CD14-positive monocyte (primary cell): Measurements from ENCODE around the gene CCDC182. TPM values are rescaled to one million over a fixed set of nuclear protein-coding genes. Genes with fewer than 3 reads are reported as not detected.

Experiments used
- DNase-seq, 3 donors: peaks; one replicate each; pipeline ENCODE4 v3.0.0-alpha.2; 2011 to 2022
- H2AFZ ChIP-seq: 2 replicates; pipeline ENCODE4 v1.6.0; 2012; ENCODE audit warnings: mild to moderate bottlenecking, low read depth, low read length, inconsistent platforms; ENCODE audit not compliant: insufficient read depth, poor library complexity, severe bottlenecking
- H3K27ac ChIP-seq, 2 donors: 1 replicate in 1 of 2; 2 replicates in 1 of 2; pipeline ENCODE4 v1.5.1; 2012 to 2013; ENCODE audit warnings: low read length in 2 of 2, control low read depth in 1 of 2, inconsistent platforms in 1 of 2, low read depth in 1 of 2, mild to moderate bottlenecking in 1 of 2
- H3K27me3 ChIP-seq, 2 donors: one replicate each; pipeline versions ENCODE4 v1.6.0 to v1.6.1; 2011 to 2013; ENCODE audit warnings: low read length in 2 of 2; ENCODE audit not compliant: control insufficient read depth in 2 of 2, insufficient read depth in 2 of 2
- H3K36me3 ChIP-seq, 2 donors: replicated peaks in 1 of 2; 1 replicate in 1 of 2; 2 replicates in 1 of 2; pipeline versions ENCODE4 v1.5.1 to v1.6.1; 2012 to 2013; ENCODE audit warnings: low read length in 2 of 2, control low read depth in 1 of 2, inconsistent platforms in 1 of 2, mild to moderate bottlenecking in 1 of 2; ENCODE audit not compliant: insufficient read depth in 2 of 2, control insufficient read depth in 1 of 2
- H3K4me1 ChIP-seq, 2 donors: 1 replicate in 1 of 2; 2 replicates in 1 of 2; pipeline versions ENCODE4 v1.5.1 to v1.6.1; 2012 to 2013; ENCODE audit warnings: low read length in 2 of 2, control low read depth in 1 of 2, inconsistent platforms in 1 of 2, mild to moderate bottlenecking in 1 of 2, moderate library complexity in 1 of 2; ENCODE audit not compliant: insufficient read depth in 2 of 2, control insufficient read depth in 1 of 2
- H3K4me2 ChIP-seq: replicated peaks from 2 replicates; pipeline ENCODE3; 2012; ENCODE audit warnings: low read length, moderate library complexity, mild to moderate bottlenecking; ENCODE audit not compliant: poor library complexity, severe bottlenecking; ENCODE audit errors: extremely low read depth
- H3K4me3 ChIP-seq, 3 experiments: fragments of 200-600 bp in 1 of 3; sonication (generic) in 1 of 3; replicated peaks in 1 of 3; 1 replicate in 2 of 3; 2 replicates in 1 of 3; pipeline ENCODE4 v1.5.1; 2011 to 2013; ENCODE audit warnings: low read length in 3 of 3, mild to moderate bottlenecking in 3 of 3, control low read depth in 2 of 3, low read depth in 2 of 3, inconsistent platforms in 1 of 3, moderate library complexity in 1 of 3
- H3K79me2 ChIP-seq: 2 replicates; pipeline ENCODE4 v1.6.0; 2012; ENCODE audit warnings: mild to moderate bottlenecking, control low read depth, inconsistent platforms, low read length, moderate library complexity; ENCODE audit not compliant: insufficient read depth
- H3K9ac ChIP-seq: 2 replicates; pipeline ENCODE4 v1.6.0; 2017; ENCODE audit warnings: low read length, mild to moderate bottlenecking; ENCODE audit not compliant: insufficient read depth, poor library complexity, severe bottlenecking
- H3K9me3 ChIP-seq, 2 donors: replicated peaks in 1 of 2; 1 replicate in 1 of 2; 2 replicates in 1 of 2; pipeline versions ENCODE4 v1.5.1 to v1.6.1; 2012 to 2013; ENCODE audit warnings: low read length in 2 of 2, control low read depth in 1 of 2; ENCODE audit not compliant: control insufficient read depth in 1 of 2, insufficient read depth in 1 of 2
- H4K20me1 ChIP-seq: 2 replicates; pipeline ENCODE4 v1.6.0; 2012; ENCODE audit warnings: mild to moderate bottlenecking, low read length, control low read depth, moderate library complexity; ENCODE audit not compliant: insufficient read depth
- H3K27ac Mint-ChIP-seq, 7 donors: one replicate each; pipeline ENCODE4 v1.8.0; 2020; ENCODE audit warnings: mild to moderate bottlenecking in 7 of 7, mixed read lengths in 7 of 7, moderate library complexity in 6 of 7, inconsistent platforms in 2 of 7
- H3K27me3 Mint-ChIP-seq, 3 donors: one replicate each; pipeline ENCODE4 v1.8.0; 2021 to 2022; ENCODE audit warnings: low read depth in 3 of 3, mild to moderate bottlenecking in 3 of 3, mixed read lengths in 3 of 3, moderate library complexity in 3 of 3, inconsistent platforms in 1 of 3
- H3K36me3 Mint-ChIP-seq, 2 donors: one replicate each; pipeline ENCODE4 v1.8.0; 2020; ENCODE audit warnings: mixed read lengths in 2 of 2, inconsistent platforms in 1 of 2, mild to moderate bottlenecking in 1 of 2
- H3K4me1 Mint-ChIP-seq: one replicate; pipeline ENCODE4 v1.8.0; 2020; ENCODE audit warnings: mild to moderate bottlenecking, mixed read lengths
- H3K4me3 Mint-ChIP-seq, 2 donors: one replicate each; pipeline ENCODE4 v1.8.0; 2020; ENCODE audit warnings: mild to moderate bottlenecking in 2 of 2, mixed read lengths in 2 of 2, moderate library complexity in 1 of 2
- H3K9me3 Mint-ChIP-seq, 7 donors: one replicate each; pipeline ENCODE4 v1.8.0; 2020 to 2022; ENCODE audit warnings: mixed read lengths in 7 of 7, mild to moderate bottlenecking in 6 of 7, moderate library complexity in 6 of 7, inconsistent platforms in 2 of 7
- CTCF ChIP-seq: fragments of 200-600 bp; IDR thresholded peaks from one replicate; pipeline ENCODE4 v1.8.0; 2022; ENCODE audit warnings: antibody characterized with exemption, mild to moderate bottlenecking
- WGBS: methylation state at CpG from one replicate; pipeline ENCODE4 v1.1.5; 2013; ENCODE audit warnings: missing lambda C conversion rate; ENCODE audit not compliant: insufficient coverage; 5-methylcytosine and 5-hydroxymethylcytosine counted together
- intact Hi-C, 2 donors: fragments of 100-400 bp; cut with micrococcal nuclease; formaldehyde crosslinking; loops; one replicate each; pipeline versions ENCODE4 v1.15.0 to v1.15.1; 2023
- polyA plus RNA-seq, 3 donors: library from polyadenylated mRNA; depleted of rRNA in 1 of 3; unstranded in 2 of 3; stranded (reverse) in 1 of 3; fragments of 300-500 nt in 2 of 3; fragments of >200 nt in 1 of 3; fragmentation: Illumina TruSeq in 2 of 3; gene quantifications; 1 replicate in 2 of 3; 2 replicates in 1 of 3; pipeline ENCODE4 v1.2.3, GENCODE V29; 2012 to 2021

CCDC182 gene
- polyA plus RNA-seq, 3 donors, result not detected

- no peak overlapping the region for H3K27ac Mint-ChIP-seq
Observed at GRCh38 chr17:57732062-57732461, 13.0 kb downstream of the CCDC182 start.

GRCh38 chr17:57730026-57730701, 14.9 kb downstream of the CCDC182 start:
- no peak overlapping the region for H3K4me2 ChIP-seq
- no peaks in the 10 kb centered on the region for H3K36me3 ChIP-seq
- H3K27me3 ChIP-seq, result no peaks in the 10 kb centered on the region
- no peak for TF ChIP-seq CTCF
- H3K36me3 Mint-ChIP-seq, result no peaks in the 10 kb centered on the region
- no peak overlapping the region for H3K4me3 ChIP-seq
- H3K79me2 ChIP-seq, result no peaks in the 10 kb centered on the region
- 93% methylated on average over 3 of the region's 3 CpGs for WGBS
- H3K9me3 ChIP-seq, result no peaks in the 10 kb centered on the region
- H4K20me1 ChIP-seq, result no peaks in the 10 kb centered on the region
- H3K9ac ChIP-seq, result no peak overlapping the region
- H3K4me1 Mint-ChIP-seq, result no peaks in the 10 kb centered on the region
- DNase-seq, result no peak
- peaks cover 0 to 1% (median 0%) of the 10 kb centered on the region in 7 donors for H3K9me3 Mint-ChIP-seq
- intact Hi-C loops, result no loop called here
- H3K27me3 Mint-ChIP-seq, result peaks cover 1 to 8% (median 6%) of the 10 kb centered on the region in 3 donors
- H3K4me3 Mint-ChIP-seq, result no peak overlapping the region
- no peak overlapping the region for H3K27ac ChIP-seq
- H2AFZ ChIP-seq, result no peak overlapping the region
- no peaks in the 10 kb centered on the region for H3K4me1 ChIP-seq
- no peak overlapping the region for H3K27ac Mint-ChIP-seq

More at GRCh38 chr17:57732062-57732461, 13.0 kb downstream of the CCDC182 start:
- 100% methylated on average over 2 of the region's 3 CpGs for WGBS
- H3K27me3 Mint-ChIP-seq, result peaks cover 1 to 8% (median 6%) of the 10 kb centered on the region in 3 donors
- Histone ChIP-seq H3K79me2 (no peaks in the 10 kb centered on the region), H4K20me1 (no peaks in the 10 kb centered on the region), H3K27me3 (no peaks in the 10 kb centered on the region), H3K27ac (no peak overlapping the region), H3K4me2 (no peak overlapping the region), H3K9me3 (no peaks in the 10 kb centered on the region), H3K9ac (no peak overlapping the region), H3K4me1 (no peaks in the 10 kb centered on the region), H3K4me3 (no peak overlapping the region), H2AFZ (no peak overlapping the region), H3K36me3 (no peaks in the 10 kb centered on the region)
- no peaks in the 10 kb centered on the region for H3K4me1 Mint-ChIP-seq
- H3K9me3 Mint-ChIP-seq, result peaks cover 0 to 1% (median 0%) of the 10 kb centered on the region in 7 donors
- intact Hi-C loops, result no loop called here
- H3K4me3 Mint-ChIP-seq, result no peak overlapping the region
- no peak for TF ChIP-seq CTCF
- DNase-seq, result no peak
- no peaks in the 10 kb centered on the region for H3K36me3 Mint-ChIP-seq
